Osteoblast (primary cell): ENCODE measurements around the gene SRP54. TPM values are rescaled to one million over a fixed set of nuclear protein-coding genes. Genes with fewer than 3 reads are reported as not detected.

Experiments
- DNase-seq: peaks from one replicate; pipeline ENCODE4 v3.0.0; 2011; ENCODE audit warnings: low spot score, mixed read lengths; ENCODE audit not compliant: insufficient read length; ENCODE audit errors: missing footprints
- H2AFZ ChIP-seq: 2 replicates; pipeline ENCODE4 v1.6.0; 2011; ENCODE audit warnings: mild to moderate bottlenecking, low read length
- H3K27ac ChIP-seq: 2 replicates; pipeline ENCODE4 v1.5.1; 2011; ENCODE audit warnings: mild to moderate bottlenecking, low read depth, low read length, moderate library complexity
- H3K27me3 ChIP-seq: 2 replicates; pipeline ENCODE4 v1.6.0; 2012; ENCODE audit warnings: mild to moderate bottlenecking, control low read depth, inconsistent platforms, low read length, moderate library complexity; ENCODE audit not compliant: insufficient read depth
- H3K36me3 ChIP-seq: 2 replicates; pipeline ENCODE4 v1.5.1; 2011; ENCODE audit warnings: mild to moderate bottlenecking, low read length, control low read depth, moderate library complexity; ENCODE audit not compliant: insufficient read depth
- H3K4me1 ChIP-seq: 2 replicates; pipeline ENCODE4 v1.5.1; 2011; ENCODE audit warnings: mild to moderate bottlenecking, low read length, control low read depth, moderate library complexity; ENCODE audit not compliant: insufficient read depth
- H3K4me2 ChIP-seq: 2 replicates; pipeline ENCODE4 v1.6.0; 2011; ENCODE audit warnings: mild to moderate bottlenecking, low read length; ENCODE audit not compliant: insufficient read depth
- H3K4me3 ChIP-seq: fragments of 200-600 bp; sonication (generic); 3 replicates; pipeline ENCODE4 v1.5.1; 2012; ENCODE audit warnings: mild to moderate bottlenecking, low read length, inconsistent platforms; ENCODE audit not compliant: insufficient read depth
- H3K79me2 ChIP-seq: 2 replicates; pipeline ENCODE4 v1.6.0; 2012; ENCODE audit warnings: mild to moderate bottlenecking, low read length, control low read depth, inconsistent platforms; ENCODE audit not compliant: insufficient read depth
- H3K9me3 ChIP-seq: 2 replicates; pipeline ENCODE4 v1.5.1; 2011; ENCODE audit warnings: low read depth, low read length, control low read depth
- H4K20me1 ChIP-seq: 2 replicates; pipeline ENCODE4 v1.6.0; 2012; ENCODE audit warnings: mild to moderate bottlenecking, low read length, control low read depth; ENCODE audit not compliant: insufficient read depth
- CTCF ChIP-seq: IDR thresholded peaks from 2 replicates; pipeline ENCODE4 v1.5.1; 2011; ENCODE audit warnings: mild to moderate bottlenecking, low read depth, low read length, moderate library complexity; ENCODE audit errors: extremely low read depth
- total RNA-seq: library from RNA; depleted of rRNA; stranded (reverse); fragments of >200 nt; gene quantifications from 2 replicates; pipeline ENCODE4 v1.2.3, GENCODE V29; 2012

SRP54 gene
- total RNA-seq, 1 donor, result 72.0 TPM

- H3K27ac ChIP-seq, result no peak overlapping the region
- no peak overlapping the region for H2AFZ ChIP-seq
- no peaks in the 10 kb centered on the region for H3K9me3 ChIP-seq
- no peak overlapping the region for H3K4me3 ChIP-seq
- DNase-seq, result no peak
- no peak for TF ChIP-seq CTCF
- H3K36me3 ChIP-seq, result peaks cover 22% of the 10 kb centered on the region
- H4K20me1 ChIP-seq, result peaks cover 2% of the 10 kb centered on the region
- H3K4me1 ChIP-seq, result no peaks in the 10 kb centered on the region
- peaks cover 4% of the 10 kb centered on the region for H3K79me2 ChIP-seq
- H3K4me2 ChIP-seq, result no peak overlapping the region
- no peaks in the 10 kb centered on the region for H3K27me3 ChIP-seq
Observed at GRCh38 chr14:35004839-35005238, 22.0 kb downstream of the SRP54 start.

GRCh38 chr14:35016568-35016967 lies 33.8 kb downstream of the SRP54 start:
- Histone ChIP-seq H4K20me1 (no peaks in the 10 kb centered on the region), H3K36me3 (peaks cover 80% of the 10 kb centered on the region), H3K27ac (no peak overlapping the region), H3K79me2 (no peaks in the 10 kb centered on the region), H2AFZ (no peak overlapping the region), H3K9me3 (no peaks in the 10 kb centered on the region), H3K4me2 (no peak overlapping the region), H3K4me1 (no peaks in the 10 kb centered on the region), H3K4me3 (no peak overlapping the region), H3K27me3 (no peaks in the 10 kb centered on the region)
- DNase-seq, result no peak
- TF ChIP-seq CTCF, result no peak

- Histone ChIP-seq H3K79me2 (no peaks in the 10 kb centered on the region), H3K4me3 (no peak overlapping the region), H3K4me2 (no peak overlapping the region), H3K27ac (no peak overlapping the region), H3K4me1 (no peaks in the 10 kb centered on the region), H3K9me3 (no peaks in the 10 kb centered on the region), H4K20me1 (no peaks in the 10 kb centered on the region), H2AFZ (no peak overlapping the region), H3K36me3 (peaks cover 71% of the 10 kb centered on the region), H3K27me3 (no peaks in the 10 kb centered on the region)
- DNase-seq, result no peak
- no peak for TF ChIP-seq CTCF
Observed at GRCh38 chr14:35020713-35021112, 37.9 kb downstream of the SRP54 start.

- Histone ChIP-seq H3K27me3 (no peaks in the 10 kb centered on the region), H3K79me2 (no peaks in the 10 kb centered on the region), H3K9me3 (no peaks in the 10 kb centered on the region), H4K20me1 (no peaks in the 10 kb centered on the region), H3K4me2 (no peak overlapping the region), H3K4me3 (no peak overlapping the region), H3K27ac (no peak overlapping the region), H3K36me3 (peaks cover 58% of the 10 kb centered on the region), H2AFZ (no peak overlapping the region), H3K4me1 (no peaks in the 10 kb centered on the region)
- no peak for TF ChIP-seq CTCF
- DNase-seq, result no peak
Observed at GRCh38 chr14:35028435-35028834, 45.6 kb downstream of the SRP54 start.
